B cell (primary cell): ENCODE data around the gene ZCCHC10. TPM values are rescaled to one million over a fixed set of nuclear protein-coding genes. Genes with fewer than 3 reads are reported as not detected.
A peak's percentile ranks its signal among the peaks of the same experiment; 100 is the strongest.

Experiments used
- ATAC-seq: fragments of 200-7000 bp; cut with Tn5 transposase; one replicate; pipeline ENCODE4 v1.10.0; 2021; ENCODE audit warnings: low read depth, mild to moderate bottlenecking, moderate number of reproducible peaks, moderate library complexity
- CTCF ChIA-PET: fragments of 350-600 bp; sonication (Branson Sonifier 250); formaldehyde crosslinking; loops from one replicate; lab custom pipeline; 2021; ENCODE audit warnings: antibody characterized with exemption, inconsistent platforms; lab: Charles Lee
- POLR2A ChIA-PET: fragments of 350-600 bp; sonication (Branson Sonifier 250); formaldehyde crosslinking; loops from one replicate; lab custom pipeline; 2021; ENCODE audit warnings: antibody characterized with exemption; lab: Charles Lee
- DNase-seq: peaks from one replicate; pipeline ENCODE4 v3.0.0; 2013
- H2AFZ ChIP-seq: 2 replicates; pipeline ENCODE4 v1.6.1; 2012; ENCODE audit warnings: mild to moderate bottlenecking, low read depth, low read length; ENCODE audit not compliant: insufficient read depth, poor library complexity, severe bottlenecking
- H3K27ac ChIP-seq, 2 donors: 1 replicate in 1 of 2; 2 replicates in 1 of 2; pipeline ENCODE4 v1.5.1; 2012 to 2013; ENCODE audit warnings: low read length in 2 of 2, mild to moderate bottlenecking in 2 of 2, moderate library complexity in 1 of 2
- H3K27me3 ChIP-seq, 4 experiments: fragments of 200-600 bp in 1 of 4; sonication (generic) in 1 of 4; replicated peaks in 1 of 4; 1 replicate in 2 of 4; 2 replicates in 2 of 4; pipeline versions ENCODE4 v1.6.1 to v1.7.0; 2013 to 2016; ENCODE audit warnings: low read length in 3 of 4, mild to moderate bottlenecking in 2 of 4, mixed read lengths in 1 of 4, moderate library complexity in 1 of 4; ENCODE audit not compliant: insufficient read depth in 4 of 4, control insufficient read depth in 3 of 4; ENCODE audit errors: control extremely low read depth in 1 of 4
- H3K36me3 ChIP-seq, 2 experiments: replicated peaks in 1 of 2; 1 replicate in 1 of 2; 2 replicates in 1 of 2; pipeline versions ENCODE4 v1.6.1 to v1.7.1; 2013; ENCODE audit warnings: low read length in 1 of 2; ENCODE audit not compliant: insufficient read depth in 2 of 2, control insufficient read depth in 1 of 2; ENCODE audit errors: control extremely low read depth in 1 of 2, extremely low read depth in 1 of 2
- H3K4me1 ChIP-seq, 2 donors: fragments of 200-600 bp in 1 of 2; sonication (generic) in 1 of 2; 1 replicate in 1 of 2; 2 replicates in 1 of 2; pipeline versions ENCODE4 v1.5.1 to v1.6.1; 2013 to 2017; ENCODE audit warnings: low read length in 2 of 2; ENCODE audit not compliant: control insufficient read depth in 2 of 2, insufficient read depth in 2 of 2
- H3K4me2 ChIP-seq: replicated peaks from 2 replicates; pipeline ENCODE3; 2012; ENCODE audit warnings: mild to moderate bottlenecking, low read depth, low read length; ENCODE audit not compliant: poor library complexity, severe bottlenecking
- H3K4me3 ChIP-seq, 5 experiments: fragments of 200-600 bp in 1 of 5; sonication (generic) in 1 of 5; 1 replicate in 3 of 5; 2 replicates in 2 of 5; pipeline versions ENCODE4 v1.5.1 to v1.7.0; 2011 to 2016; ENCODE audit warnings: low read length in 4 of 5, mild to moderate bottlenecking in 4 of 5, low read depth in 2 of 5, control low read depth in 1 of 5, moderate library complexity in 1 of 5; ENCODE audit not compliant: insufficient read depth in 1 of 5; ENCODE audit errors: control extremely low read depth in 1 of 5, extremely low read depth in 1 of 5
- H3K79me2 ChIP-seq: fragments of 200-600 bp; sonication (generic); one replicate; pipeline ENCODE4 v1.6.0; 2016; ENCODE audit warnings: low read length; ENCODE audit not compliant: control insufficient read depth, insufficient read depth
- H3K9ac ChIP-seq: fragments of 200-600 bp; sonication (generic); 2 replicates; pipeline ENCODE4 v1.6.1; 2017; ENCODE audit warnings: mild to moderate bottlenecking, low read length, moderate library complexity
- H3K9me3 ChIP-seq, 3 donors: one replicate each; pipeline versions ENCODE4 v1.6.1 to v1.7.1; 2013; ENCODE audit warnings: low read length in 2 of 3; ENCODE audit not compliant: control insufficient read depth in 2 of 3, insufficient read depth in 1 of 3; ENCODE audit errors: control extremely low read depth in 1 of 3
- H4K20me1 ChIP-seq: 2 replicates; pipeline ENCODE4 v1.6.0; 2012; ENCODE audit warnings: mild to moderate bottlenecking, low read length; ENCODE audit not compliant: insufficient read depth, control insufficient read depth, poor library complexity, severe bottlenecking
- H3K27ac Mint-ChIP-seq: one replicate; pipeline ENCODE4 v1.8.0; 2021; ENCODE audit warnings: mixed read lengths
- H3K27me3 Mint-ChIP-seq: one replicate; pipeline ENCODE4 v1.8.0; 2021; ENCODE audit warnings: mixed read lengths
- H3K4me1 Mint-ChIP-seq: one replicate; pipeline ENCODE4 v1.8.0; 2021; ENCODE audit warnings: mixed read lengths
- H3K4me3 Mint-ChIP-seq: one replicate; pipeline ENCODE4 v1.8.0; 2021; ENCODE audit warnings: mixed read lengths
- H3K9me3 Mint-ChIP-seq: one replicate; pipeline ENCODE4 v1.8.0; 2022; ENCODE audit warnings: mixed read lengths; ENCODE audit not compliant: insufficient read depth
- EZH2 ChIP-seq: IDR thresholded peaks from 2 replicates; pipeline ENCODE4 v1.6.1; 2012; ENCODE audit warnings: borderline replicate concordance, low read depth, mild to moderate bottlenecking, moderate library complexity, low read length; ENCODE audit not compliant: insufficient read depth, poor library complexity, severe bottlenecking
- WGBS: methylation state at CpG from one replicate; pipeline ENCODE4 v1.1.5; 2013; ENCODE audit warnings: missing lambda C conversion rate; ENCODE audit not compliant: insufficient coverage; 5-methylcytosine and 5-hydroxymethylcytosine counted together
- intact Hi-C: fragments of 100-400 bp; cut with micrococcal nuclease; formaldehyde crosslinking; loops from one replicate; pipeline ENCODE4 v1.10.0; 2022
- polyA plus RNA-seq: library from polyadenylated mRNA; depleted of rRNA; stranded (reverse); fragments of >200 nt; gene quantifications from 2 replicates; pipeline ENCODE4 v1.2.3, GENCODE V29; 2012
- total RNA-seq, 2 donors: library from RNA; stranded (reverse); fragments of 120-200 nt in 1 of 2; gene quantifications; 1 replicate in 1 of 2; 2 replicates in 1 of 2; pipeline versions ENCODE4 v1.2.3 to v1.2.4, GENCODE V29; 2013 to 2022
- TF ChIP-seq, protein P1 (sequence below): fragments of 200-600 bp; IDR thresholded peaks from one replicate; pipeline ENCODE4 v1.8.0; 2022; ENCODE audit warnings: antibody characterized with exemption, mild to moderate bottlenecking

The ZCCHC10 gene
- total and polyA plus RNA-seq, 2 donors (not counting 1 experiment from before 2014, with no cell fraction given) = 16.5 to 34.0 TPM

GRCh38 chr5:133032852-133033742 is 6.7 kb upstream of the ZCCHC10 start:
- POLR2A ChIA-PET = interaction anchor here (0.5 to 6.0 kb wide), 9 partner anchors 11 to 537 kb away, joined by 4 to 83 read pairs (median 7); partner anchors contain the start of genes AFF4 and HSPA4
- CTCF ChIA-PET = interaction anchor here (0.5 to 2.2 kb wide), 8 partner anchors 10 to 901 kb away, joined by 3 to 13 read pairs (median 3); partner anchors contain the start of gene HSPA4

More at GRCh38 chr5:133032852-133033742, 6.7 kb upstream of the ZCCHC10 start:
- Histone ChIP-seq H3K9ac (peak overlapping the region; percentile 31), H3K36me3 (no peaks in the 10 kb centered on the region), H3K4me3 (peak overlapping the region in 3 of 5 experiments; percentile 1 to 36 (median 2)), H3K4me2 (peak overlapping the region; percentile 56), H3K9me3 (peaks cover 0 to 5% (median 0%) of the 10 kb centered on the region in 3 donors), H4K20me1 (no peaks in the 10 kb centered on the region), H3K27ac (peak overlapping the region; percentile 90 to 94), H3K4me1 (peaks cover 57 to 69% of the 10 kb centered on the region in 2 donors), H3K27me3 (no peaks in the 10 kb centered on the region), H2AFZ (peak overlapping the region; percentile 40), H3K79me2 (no peaks in the 10 kb centered on the region)
- peak overlapping the region; percentile 81 for H3K4me3 Mint-ChIP-seq
- intact Hi-C loops = loop anchor here (1.0 to 5.0 kb wide), 3 partner anchors 18 to 904 kb away; no protein-coding TSS in a partner anchor
- no peaks in the 10 kb centered on the region for H3K9me3 Mint-ChIP-seq
- DNase-seq (peak; percentile 79), ATAC-seq (peak; percentile 92)
- H3K4me1 Mint-ChIP-seq = peaks cover 52% of the 10 kb centered on the region
- peak overlapping the region; percentile 97 for H3K27ac Mint-ChIP-seq
- no peak for TF ChIP-seq EZH2
- TF ChIP-seq, protein P1, sequence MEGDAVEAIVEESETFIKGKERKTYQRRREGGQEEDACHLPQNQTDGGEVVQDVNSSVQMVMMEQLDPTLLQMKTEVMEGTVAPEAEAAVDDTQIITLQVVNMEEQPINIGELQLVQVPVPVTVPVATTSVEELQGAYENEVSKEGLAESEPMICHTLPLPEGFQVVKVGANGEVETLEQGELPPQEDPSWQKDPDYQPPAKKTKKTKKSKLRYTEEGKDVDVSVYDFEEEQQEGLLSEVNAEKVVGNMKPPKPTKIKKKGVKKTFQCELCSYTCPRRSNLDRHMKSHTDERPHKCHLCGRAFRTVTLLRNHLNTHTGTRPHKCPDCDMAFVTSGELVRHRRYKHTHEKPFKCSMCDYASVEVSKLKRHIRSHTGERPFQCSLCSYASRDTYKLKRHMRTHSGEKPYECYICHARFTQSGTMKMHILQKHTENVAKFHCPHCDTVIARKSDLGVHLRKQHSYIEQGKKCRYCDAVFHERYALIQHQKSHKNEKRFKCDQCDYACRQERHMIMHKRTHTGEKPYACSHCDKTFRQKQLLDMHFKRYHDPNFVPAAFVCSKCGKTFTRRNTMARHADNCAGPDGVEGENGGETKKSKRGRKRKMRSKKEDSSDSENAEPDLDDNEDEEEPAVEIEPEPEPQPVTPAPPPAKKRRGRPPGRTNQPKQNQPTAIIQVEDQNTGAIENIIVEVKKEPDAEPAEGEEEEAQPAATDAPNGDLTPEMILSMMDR = no peak
- H3K27me3 Mint-ChIP-seq = no peaks in the 10 kb centered on the region
- 40% methylated on average over 3 of the region's 6 CpGs for WGBS
